Fibroblast of skin of back (primary cell): ENCODE measurements around the gene CCDC187.
A peak's percentile ranks its signal among the peaks of the same experiment; 100 is the strongest.
"Not testable (repeated sequence)": the region's sequence is repeated elsewhere in the genome, so short reads cannot be mapped to it uniquely, and the experiment has no call there.

ENCODE experiments used
- DNase-seq: peaks from one replicate; pipeline ENCODE4 v3.0.0-alpha.2; 2013

CCDC187 gene

DNA sequence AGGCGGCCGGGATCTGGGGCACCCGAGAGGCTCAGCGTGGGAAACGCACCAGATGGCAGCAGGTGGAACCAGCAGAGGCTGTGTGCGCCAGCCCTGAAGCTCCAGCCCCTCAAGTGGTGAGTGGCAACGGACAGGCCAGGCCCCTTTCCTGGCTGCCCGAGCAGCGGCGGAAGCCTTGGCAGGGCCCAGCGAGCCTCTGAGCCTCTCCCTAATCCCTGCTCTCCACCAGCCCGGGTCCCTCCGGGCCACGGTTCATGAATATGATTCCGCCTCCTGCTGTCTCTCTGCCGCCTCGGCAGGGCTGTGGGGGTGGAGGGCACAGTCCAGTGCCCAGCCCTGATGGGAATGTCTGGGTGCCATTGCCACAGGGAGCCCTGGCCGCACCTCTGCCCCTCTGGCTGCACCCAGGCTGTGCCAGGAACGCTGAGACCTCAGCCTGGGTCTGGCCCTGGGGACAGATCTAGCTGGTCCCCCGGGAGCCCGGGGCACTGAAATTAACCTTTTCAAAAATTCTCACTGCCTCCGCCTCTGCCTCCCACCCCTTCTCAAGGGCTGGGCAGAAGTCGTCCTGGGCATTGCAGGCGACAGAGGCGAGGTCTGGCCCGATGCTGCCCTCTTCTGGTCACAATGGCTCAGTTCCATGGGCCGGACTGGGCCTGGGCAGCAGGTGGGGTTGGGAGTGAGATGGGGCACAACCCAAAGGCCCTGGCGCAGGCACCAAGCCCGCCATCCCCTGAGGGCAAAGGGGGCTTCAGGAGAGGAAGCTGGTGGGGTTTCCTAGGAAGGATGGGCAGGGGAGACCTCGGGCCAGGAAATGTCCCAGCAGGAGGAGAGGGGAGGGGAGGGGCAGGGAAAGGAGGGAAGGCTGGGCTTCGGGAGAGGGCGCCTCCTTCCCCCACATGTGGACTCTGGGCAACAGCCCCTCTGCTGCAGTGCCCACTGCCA, 20.3 kb downstream of the CCDC187 start:
- DNase-seq: peak; percentile 58

DNA sequence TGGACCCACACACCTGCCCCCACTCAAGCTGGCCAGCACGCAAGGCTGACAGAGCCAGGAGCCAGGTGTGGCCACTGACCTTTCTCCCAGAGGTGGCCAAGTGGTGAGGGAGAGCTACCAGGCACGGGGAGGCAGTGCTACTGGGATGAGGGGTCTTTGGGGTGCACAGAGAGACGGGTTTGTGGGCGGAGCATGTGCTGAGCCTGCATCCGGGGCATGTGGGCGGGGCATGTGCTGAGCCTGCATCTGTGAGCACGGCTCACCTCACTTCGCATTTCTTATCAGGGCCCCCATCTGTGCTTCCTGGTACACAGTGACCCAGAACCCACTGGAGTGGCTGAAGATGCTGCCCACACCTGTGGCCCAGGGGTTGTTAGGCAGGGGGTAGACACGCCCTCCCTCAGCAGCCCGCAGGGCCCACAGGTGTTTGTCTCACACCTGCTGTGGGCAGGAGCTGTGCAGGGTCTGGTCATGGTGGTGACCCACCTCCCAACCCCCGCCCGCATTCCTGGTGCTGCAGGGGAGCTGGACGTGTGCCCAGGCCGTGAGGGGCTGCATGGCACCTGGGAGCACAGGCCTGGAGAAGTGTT, 21.5 kb downstream of the CCDC187 start:
- DNase-seq: no peak

GRCh38 chr9:136281421-136282271, 22.2 kb downstream of the CCDC187 start:
- DNase-seq: no peak

DNA sequence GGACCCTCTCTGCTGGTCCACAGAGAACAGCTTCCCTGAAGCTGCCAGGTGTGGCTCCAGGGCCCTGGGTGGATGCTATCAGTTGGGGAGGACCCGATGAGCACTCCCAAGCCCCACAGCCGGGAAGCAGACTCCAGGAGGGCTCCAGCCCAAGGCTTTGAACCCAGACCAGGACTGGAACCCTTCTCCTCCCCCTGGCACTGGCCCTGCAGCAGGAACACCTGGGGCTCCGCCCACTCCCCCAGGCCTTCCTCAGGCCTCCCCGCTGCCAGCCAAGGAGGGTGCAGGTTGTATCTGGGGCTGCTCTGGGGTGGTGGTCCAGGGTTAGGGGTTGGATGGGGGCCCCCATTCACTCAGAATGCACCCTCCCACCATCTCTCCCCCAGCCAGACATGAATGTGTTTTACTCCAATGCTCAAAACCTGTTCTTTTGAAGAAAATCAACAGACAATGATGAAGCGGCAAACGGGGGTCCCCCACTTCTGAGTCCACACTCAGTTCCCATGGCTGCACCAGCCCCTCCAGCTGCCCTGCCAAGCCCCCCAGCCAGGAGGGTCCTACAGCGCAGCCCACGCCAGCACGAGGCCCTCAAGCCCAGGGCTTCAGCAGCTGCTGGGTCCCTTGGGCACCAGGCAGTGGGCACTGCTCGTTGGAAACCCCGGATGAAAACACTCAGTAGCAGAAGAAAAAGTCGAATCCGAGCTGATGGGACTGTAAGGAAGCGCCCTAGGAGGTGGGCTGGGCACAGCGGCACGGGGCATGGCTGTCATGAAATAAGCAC, 23.2 kb downstream of the CCDC187 start:
- no peak for DNase-seq

GRCh38 chr9:136279471-136279870, 24.4 kb downstream of the CCDC187 start:
- DNase-seq: no peak

DNA sequence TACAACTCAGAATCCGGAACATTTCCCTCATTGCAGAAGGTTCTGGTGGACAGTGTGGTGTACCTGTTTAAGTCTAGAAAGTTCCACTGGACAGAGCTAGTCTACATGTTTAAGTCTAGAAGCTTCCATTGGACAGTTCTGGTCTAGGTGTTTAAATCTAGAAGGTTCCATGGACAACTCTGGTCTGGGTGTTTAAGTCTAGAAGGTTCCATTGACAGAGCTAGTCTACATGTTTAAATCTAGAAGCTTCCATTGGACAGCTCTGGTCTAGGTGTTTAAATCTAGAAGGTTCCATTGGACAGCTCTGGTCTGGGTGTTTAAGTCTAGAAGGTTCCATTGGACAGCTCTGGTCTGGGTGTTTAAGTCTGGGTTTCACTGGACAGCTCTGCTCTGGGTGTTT, 25.0 kb downstream of the CCDC187 start:
- DNase-seq: no peak

DNA sequence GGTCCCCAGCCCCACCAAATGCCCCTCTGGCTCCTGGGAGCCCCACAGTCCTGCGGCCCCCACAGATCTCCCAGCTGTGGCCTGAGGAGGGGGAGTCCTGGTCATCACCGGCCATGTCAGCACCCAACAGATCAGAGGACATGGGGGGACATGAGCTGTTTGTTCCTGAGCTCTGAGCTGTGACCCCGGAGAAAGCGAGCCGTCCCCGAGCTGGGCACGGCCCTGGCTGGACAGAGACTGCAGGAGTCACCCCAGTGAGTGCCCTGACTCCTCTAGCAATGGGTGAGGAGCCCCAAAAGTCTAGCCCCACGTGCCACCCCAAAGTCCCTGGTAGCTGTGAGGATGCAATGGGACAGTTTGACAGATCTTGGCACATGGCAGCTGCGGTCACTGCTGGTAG, 25.7 kb downstream of the CCDC187 start:
- DNase-seq: no peak

DNA sequence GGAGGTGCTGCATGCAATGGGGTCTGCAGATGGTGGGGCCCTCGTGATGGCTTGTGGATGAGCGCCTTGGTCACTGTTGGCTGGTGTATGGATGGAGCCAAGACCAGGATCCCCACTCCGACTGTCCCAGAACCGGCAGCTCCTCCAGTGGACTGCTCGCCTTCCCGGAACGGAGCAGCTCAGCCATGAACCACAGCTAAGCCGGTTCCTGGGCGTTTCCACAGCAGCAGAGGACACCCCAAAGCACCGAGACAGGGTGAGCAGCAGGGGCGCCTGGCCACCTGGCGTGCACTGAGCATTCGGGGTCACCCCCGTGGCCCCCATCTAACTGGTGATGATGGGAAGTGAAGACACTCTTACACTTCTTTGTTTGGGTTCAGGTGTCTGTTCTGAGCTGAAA, 26.1 kb downstream of the CCDC187 start:
- no peak for DNase-seq

- DNase-seq: no peak
Measured at GRCh38 chr9:136276716-136277115, 27.2 kb downstream of the CCDC187 start.

DNA sequence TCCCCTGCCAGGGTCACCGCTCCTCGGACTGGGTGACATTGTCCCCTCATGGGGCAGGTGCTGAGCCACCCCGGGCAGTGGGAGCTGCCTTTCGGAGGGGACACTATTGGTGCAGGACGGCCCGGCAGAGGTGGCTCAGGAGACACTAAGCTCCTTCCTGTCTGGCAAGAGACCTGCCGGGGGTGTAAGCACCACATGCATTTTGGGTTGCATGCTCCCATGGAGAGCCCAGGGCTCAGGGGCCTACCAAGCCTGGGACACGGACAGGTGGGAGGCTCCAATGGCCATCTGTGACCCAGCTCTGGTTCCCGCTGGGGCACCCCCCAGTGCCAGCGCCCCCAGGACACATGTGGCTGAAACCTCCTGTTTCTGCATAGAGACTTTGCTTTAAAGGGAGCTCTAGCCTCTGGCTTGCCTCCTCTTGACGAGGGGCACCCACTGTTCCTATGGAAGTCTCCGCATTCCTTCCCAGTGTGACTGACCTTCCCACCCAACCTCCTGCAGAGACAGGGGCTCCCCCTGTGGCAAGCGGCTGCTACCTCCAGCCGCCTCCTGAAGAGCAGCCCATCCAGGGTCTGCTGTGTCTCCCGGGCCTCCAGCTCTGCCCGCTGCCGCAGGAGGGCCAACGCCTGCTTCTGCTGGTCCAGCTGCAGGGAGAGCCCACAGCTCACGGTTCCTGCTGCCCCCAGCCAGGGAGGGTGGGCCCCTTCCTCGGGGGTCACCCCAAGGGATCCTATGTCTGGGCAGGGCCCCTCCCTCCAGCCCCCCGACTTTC, 28.1 kb downstream of the CCDC187 start:
- no peak for DNase-seq

- no peak for DNase-seq
Measured at GRCh38 chr9:136274786-136275654, 28.9 kb downstream of the CCDC187 start.

DNA sequence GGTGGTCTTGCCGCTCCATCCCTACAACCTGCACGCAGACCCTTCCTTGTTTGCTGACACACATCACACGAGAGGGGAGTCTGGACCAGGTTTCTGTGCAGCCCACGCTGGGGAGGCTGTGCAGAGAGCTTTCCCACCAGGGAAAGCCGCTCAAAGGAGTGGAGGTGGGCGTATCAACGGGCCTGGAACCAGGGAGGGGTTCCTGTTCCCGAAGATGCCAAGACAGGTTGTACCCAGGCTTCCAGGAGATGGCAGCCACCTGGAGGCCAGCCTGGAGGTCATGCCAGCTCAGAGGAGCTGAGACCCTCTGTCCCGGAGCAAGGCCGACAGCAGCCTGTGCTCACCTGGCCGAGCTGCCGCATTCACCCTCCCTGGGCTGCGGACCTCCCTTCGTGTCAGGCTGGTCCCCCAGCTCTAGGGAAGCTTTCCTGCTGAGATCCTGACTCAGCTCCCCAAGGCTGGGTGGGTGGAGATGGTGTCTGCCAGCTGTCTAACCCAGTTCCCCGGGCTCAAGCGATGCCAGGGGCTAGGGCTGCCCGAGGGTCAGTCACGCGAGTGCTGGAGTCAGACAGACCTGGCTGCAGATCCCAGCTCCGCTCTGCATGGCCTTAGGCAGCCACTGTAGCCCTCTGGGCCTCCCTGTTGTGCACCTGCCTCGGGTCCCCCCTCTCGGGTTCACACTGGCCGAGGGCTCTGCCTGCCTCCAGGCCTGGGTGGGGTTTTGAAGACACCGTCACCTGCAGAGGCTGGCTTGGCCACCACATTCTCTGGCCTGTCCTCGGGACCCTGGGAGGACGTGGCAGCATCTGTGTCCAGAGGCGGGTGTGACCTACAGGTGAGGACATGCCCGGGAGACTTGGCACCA, 29.7 kb downstream of the CCDC187 start:
- no peak for DNase-seq

DNA sequence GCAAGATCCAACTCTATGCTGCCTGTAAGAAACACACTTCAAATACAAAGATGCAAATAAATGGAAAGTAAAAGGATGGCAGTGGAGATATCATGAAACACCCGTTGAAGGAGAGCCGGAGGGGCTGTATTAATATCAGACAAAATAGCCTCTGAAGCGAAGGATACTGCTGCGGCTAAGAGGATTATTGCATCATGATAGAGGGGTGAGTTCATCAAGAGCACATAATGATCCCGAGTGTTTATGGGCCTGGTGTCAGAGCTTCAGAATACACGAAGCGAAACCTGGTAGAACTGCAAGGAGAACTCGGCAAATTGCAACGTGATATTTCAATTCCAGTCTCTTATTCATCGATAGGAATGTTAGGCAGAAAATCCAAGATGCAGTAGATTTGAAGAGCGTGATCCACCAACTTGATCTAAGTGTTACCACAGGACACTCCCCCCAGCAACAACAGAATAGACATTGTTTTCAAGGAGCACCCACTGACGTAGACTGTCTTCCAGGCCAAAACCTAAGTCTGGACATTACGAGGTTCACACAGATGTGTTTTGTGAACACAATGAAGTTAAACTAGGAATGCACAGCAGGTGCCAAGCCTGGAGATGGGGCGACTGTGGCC, 30.5 kb downstream of the CCDC187 start:
- DNase-seq: no peak

GRCh38 chr9:136270173-136270705, 33.7 kb downstream of the CCDC187 start:
- no peak for DNase-seq

DNA sequence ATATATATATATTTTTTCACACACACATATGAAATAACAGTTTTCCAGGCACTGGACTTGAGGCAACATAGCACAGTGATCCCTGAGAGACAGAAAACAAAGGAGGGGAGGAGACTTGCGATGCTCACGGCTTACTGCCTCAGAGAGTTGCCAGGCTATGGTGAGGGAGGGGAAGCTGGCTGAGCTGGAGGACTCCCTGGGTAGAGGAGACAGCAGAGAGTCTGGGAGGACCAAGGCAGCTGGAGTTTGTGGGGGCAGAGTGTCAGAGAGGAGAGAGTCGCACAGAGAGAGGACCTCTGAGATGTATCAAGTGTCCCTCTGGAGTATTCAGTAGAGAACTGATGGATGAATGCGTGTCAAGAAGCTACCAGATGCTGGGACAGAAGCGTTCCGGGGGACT, 35.2 kb downstream of the CCDC187 start:
- DNase-seq: no peak

GRCh38 chr9:136268318-136268717, 35.6 kb downstream of the CCDC187 start:
- DNase-seq: no peak

DNA sequence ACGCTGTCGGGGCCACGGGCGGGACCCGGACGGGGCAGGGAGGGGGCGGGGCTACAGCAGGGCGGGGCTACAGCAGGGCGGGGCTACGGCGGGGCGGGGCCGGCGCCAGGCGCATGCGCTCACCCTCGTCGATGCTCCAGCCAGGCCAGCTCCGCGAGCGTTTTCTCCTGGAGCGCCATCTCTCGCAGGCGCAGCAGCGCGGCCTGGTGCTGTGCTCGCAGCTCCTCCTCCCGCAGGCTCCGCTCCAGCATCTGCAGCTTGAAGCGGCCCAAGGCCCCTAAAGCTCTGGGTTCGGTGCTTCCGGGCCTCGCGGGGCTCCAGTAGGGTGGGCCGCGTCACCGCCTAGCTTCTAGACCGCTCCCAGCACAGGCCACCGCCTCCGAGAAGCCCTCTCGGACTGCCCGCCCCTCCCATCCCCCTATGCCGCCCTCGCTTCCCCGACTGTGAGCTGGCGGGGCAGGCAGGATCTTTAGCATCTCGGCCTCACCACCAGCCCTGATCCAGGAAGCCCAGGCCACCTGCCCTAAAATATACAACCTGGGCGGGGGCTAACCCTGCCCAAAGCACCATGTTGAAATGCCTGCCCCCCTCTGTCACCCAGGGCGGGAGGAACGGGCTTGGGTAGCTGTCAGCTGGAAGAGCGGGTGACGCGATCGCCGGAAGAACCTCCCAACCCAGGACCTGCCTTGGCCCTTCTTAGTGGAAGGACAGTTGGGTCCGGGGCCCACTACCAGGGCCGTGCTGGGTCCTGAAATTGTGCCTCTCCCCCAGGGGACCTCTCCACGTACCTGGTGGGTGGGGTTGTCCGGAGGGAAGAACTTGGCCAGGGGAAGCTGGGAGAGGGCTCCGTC, 36.4 kb downstream of the CCDC187 start:
- DNase-seq: peak; percentile 76

DNA sequence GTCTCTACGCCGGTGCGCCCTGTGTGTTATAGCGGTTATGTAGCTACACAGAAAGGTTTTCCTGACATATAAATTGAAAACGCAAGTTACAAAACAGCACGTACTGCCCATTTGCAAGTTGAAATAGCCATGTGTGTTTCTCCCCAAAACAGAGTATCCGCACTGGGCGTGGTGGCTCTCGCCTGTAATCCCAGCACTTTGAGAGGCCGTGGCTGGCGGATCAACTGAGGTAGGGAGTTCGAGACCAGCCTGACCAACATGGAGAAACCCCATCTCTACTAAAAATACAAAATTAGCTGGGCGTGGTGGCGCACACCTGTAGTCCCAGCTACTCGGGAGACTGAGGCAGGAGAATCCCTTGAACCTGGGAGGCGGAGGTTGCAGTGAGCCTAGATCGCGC, 37.3 kb downstream of the CCDC187 start:
- not testable (repeated sequence) for DNase-seq
